H1 (cell line): ENCODE results near the gene LSR.

Source experiments
- CTCF ChIP-seq, 3 experiments: IDR thresholded peaks; 1 replicate in 2 of 3; 2 replicates in 1 of 3; pipeline versions ENCODE4 v1.5.1 to v1.6.1; 2011; ENCODE audit warnings: low read length in 3 of 3, mild to moderate bottlenecking in 3 of 3, inconsistent platforms in 2 of 3, low read depth in 1 of 3, moderate library complexity in 1 of 3; ENCODE audit not compliant: insufficient read depth in 1 of 3; ENCODE audit errors: control extremely low read depth in 1 of 3
- KDM1A ChIP-seq: fragments of 200-600, 300-600 bp; sonication (generic); IDR thresholded peaks from 2 replicates; pipeline ENCODE4 v1.7.1; 2016; ENCODE audit warnings: mild to moderate bottlenecking, low read length, borderline replicate concordance
- RFX5 ChIP-seq: IDR thresholded peaks from 2 replicates; pipeline ENCODE4 v1.6.1; 2011; ENCODE audit warnings: low read depth, low read length, improper control_type of control experiment, borderline replicate concordance

- TF ChIP-seq CTCF (IDR thresholded peaks at IDR 0.05; ENCODE audit: control extremely low read depth in 1 of 3, insufficient read depth in 1 of 3, low read depth in 1 of 3, low read length in 3 of 3) (no peak), RFX5 (no peak), KDM1A (no peak)
Measured at GRCh38 chr19:35300339-35300649, 51.5 kb downstream of the LSR start.
